PC-3 (cell line): ENCODE measurements around the gene RNF130. TPM values are rescaled to one million over a fixed set of nuclear protein-coding genes. Genes with fewer than 3 reads are reported as not detected.
"Not testable (repeated sequence)": the region's sequence is repeated elsewhere in the genome, so short reads cannot be mapped to it uniquely, and the experiment has no call there.

Experiments used
- ATAC-seq: fragments of 200-7000 bp; cut with Tn5 transposase; 2 replicates; pipeline ENCODE4 v1.9.1; 2020; ENCODE audit warnings: mild to moderate bottlenecking, moderate library complexity
- BruUV-seq: library from RNA; stranded (reverse); fragments of 400-500 nt; replicated peaks from 2 replicates; lab custom pipeline; 2021; lab: Mats Ljungman, UMichigan
- CTCF ChIA-PET: fragments of 300-600 bp; sonication (Branson Sonifier 250); formaldehyde crosslinking; loops from one replicate; lab custom pipeline; 2022; ENCODE audit warnings: antibody characterized with exemption; lab: Charles Lee
- POLR2A ChIA-PET: fragments of 300-600 bp; sonication (Branson Sonifier 250); formaldehyde crosslinking; loops from one replicate; lab custom pipeline; 2022; ENCODE audit warnings: antibody characterized with exemption; ENCODE audit not compliant: unreplicated experiment; lab: Charles Lee
- DNase-seq: peaks from one replicate; pipeline ENCODE4 v3.0.0-alpha.2; 2015
- H2AFZ ChIP-seq: fragments of 300-600 bp; sonication (generic); 2 replicates; pipeline ENCODE4 v1.6.0; 2016; ENCODE audit warnings: antibody characterized with exemption, low read length
- H3F3A ChIP-seq: fragments of 300-600 bp; sonication (generic); one replicate; pipeline ENCODE4 v1.6.0; 2017; ENCODE audit warnings: antibody characterized with exemption, low read length, control low read depth, mild to moderate bottlenecking; ENCODE audit not compliant: unreplicated experiment
- H3K27ac ChIP-seq: fragments of 300-600 bp; sonication (generic); 2 replicates; pipeline ENCODE4 v1.5.1; 2016; ENCODE audit warnings: mild to moderate bottlenecking, low read length
- H3K27me3 ChIP-seq: fragments of 300-600 bp; sonication (generic); 2 replicates; pipeline ENCODE4 v1.6.1; 2016; ENCODE audit warnings: low read length, mixed read lengths
- H3K36me3 ChIP-seq: fragments of 300-600 bp; sonication (generic); 2 replicates; pipeline ENCODE4 v1.6.1; 2016; ENCODE audit warnings: low read depth, mixed run types, low read length, mixed read lengths
- H3K4me1 ChIP-seq: fragments of 300-600 bp; sonication (generic); 2 replicates; pipeline ENCODE4 v1.5.1; 2016; ENCODE audit warnings: low read length; ENCODE audit not compliant: insufficient read depth
- H3K4me2 ChIP-seq: fragments of 300-600 bp; sonication (generic); 2 replicates; pipeline ENCODE4 v1.6.0; 2016; ENCODE audit warnings: low read length
- H3K4me3 ChIP-seq: fragments of 300-600 bp; sonication (generic); 2 replicates; pipeline ENCODE4 v1.5.1; 2016; ENCODE audit warnings: mild to moderate bottlenecking, low read length, mixed read lengths
- H3K79me2 ChIP-seq: fragments of 300-600 bp; sonication (generic); 2 replicates; pipeline ENCODE4 v1.6.1; 2017; ENCODE audit warnings: low read length, mixed read lengths
- H3K9ac ChIP-seq: fragments of 300-600 bp; sonication (generic); 2 replicates; pipeline ENCODE4 v1.6.0; 2016; ENCODE audit warnings: mild to moderate bottlenecking, low read length
- H3K9me2 ChIP-seq: fragments of 300-600 bp; sonication (generic); replicated peaks from 2 replicates; pipeline ENCODE4 v1.6.1; 2016; ENCODE audit warnings: mixed run types, low read length, mixed read lengths
- H3K9me3 ChIP-seq: fragments of 300-600 bp; sonication (generic); 2 replicates; pipeline ENCODE4 v1.6.1; 2016; ENCODE audit warnings: low read length, mixed read lengths
- H4K20me1 ChIP-seq: fragments of 300-600 bp; sonication (generic); 2 replicates; pipeline ENCODE4 v1.6.1; 2016; ENCODE audit warnings: low read length, mixed read lengths
- EZH2 ChIP-seq: fragments of 300-600 bp; sonication (generic); IDR thresholded peaks from one replicate; pipeline ENCODE4 v1.6.1; 2017; ENCODE audit warnings: antibody characterized with exemption, mild to moderate bottlenecking, low read length; ENCODE audit not compliant: unreplicated experiment
- EZH2phosphoT487 ChIP-seq: fragments of 300-600 bp; sonication (generic); IDR thresholded peaks from 2 replicates; pipeline ENCODE4 v1.6.1; 2018; ENCODE audit warnings: mild to moderate bottlenecking, antibody characterized with exemption, low read length, borderline replicate concordance
- intact Hi-C: fragments of 100-400 bp; cut with micrococcal nuclease; formaldehyde crosslinking; loops from 2 replicates; pipeline ENCODE4 v1.9.0; 2023
- total RNA-seq: library from RNA; depleted of rRNA; stranded (reverse); fragments of >200 nt; gene quantifications from 2 replicates; pipeline ENCODE4 v1.2.3, GENCODE V29; 2014
- TF ChIP-seq, protein P1 (sequence below): fragments of 300-600 bp; sonication (generic); conservative IDR thresholded peaks from 2 replicates; pipeline ENCODE4 v1.5.1; 2017; ENCODE audit warnings: antibody characterized with exemption, low read depth, mild to moderate bottlenecking, low read length

Gene RNF130
- total RNA-seq, 1 experiment from 2014 or later: 31.2 TPM

GRCh38 chr5:180001136-180001535, 70.4 kb downstream of the RNF130 start:
- DNase-seq (no peak), ATAC-seq (no peak)
- Histone ChIP-seq H3K9ac (no peak overlapping the region), H3K4me3 (no peak overlapping the region), H3K27ac (no peak overlapping the region), H3F3A (no peaks in the 10 kb centered on the region), H3K27me3 (no peaks in the 10 kb centered on the region), H3K4me2 (no peak overlapping the region), H2AFZ (no peak overlapping the region), H3K36me3 (0 out of 2 replicates have a peak, but pooled peaks cover 3% of the 10 kb centered on the region), H3K9me2 (no peaks in the 10 kb centered on the region), H3K4me1 (no peaks in the 10 kb centered on the region), H3K79me2 (no peaks in the 10 kb centered on the region), H3K9me3 (0 out of 2 replicates have a peak, but pooled peaks cover 5% of the 10 kb centered on the region), H4K20me1 (no peaks in the 10 kb centered on the region)
- TF ChIP-seq EZH2phosphoT487: no peak
- TF ChIP-seq EZH2: no peak
- TF ChIP-seq, protein P1, sequence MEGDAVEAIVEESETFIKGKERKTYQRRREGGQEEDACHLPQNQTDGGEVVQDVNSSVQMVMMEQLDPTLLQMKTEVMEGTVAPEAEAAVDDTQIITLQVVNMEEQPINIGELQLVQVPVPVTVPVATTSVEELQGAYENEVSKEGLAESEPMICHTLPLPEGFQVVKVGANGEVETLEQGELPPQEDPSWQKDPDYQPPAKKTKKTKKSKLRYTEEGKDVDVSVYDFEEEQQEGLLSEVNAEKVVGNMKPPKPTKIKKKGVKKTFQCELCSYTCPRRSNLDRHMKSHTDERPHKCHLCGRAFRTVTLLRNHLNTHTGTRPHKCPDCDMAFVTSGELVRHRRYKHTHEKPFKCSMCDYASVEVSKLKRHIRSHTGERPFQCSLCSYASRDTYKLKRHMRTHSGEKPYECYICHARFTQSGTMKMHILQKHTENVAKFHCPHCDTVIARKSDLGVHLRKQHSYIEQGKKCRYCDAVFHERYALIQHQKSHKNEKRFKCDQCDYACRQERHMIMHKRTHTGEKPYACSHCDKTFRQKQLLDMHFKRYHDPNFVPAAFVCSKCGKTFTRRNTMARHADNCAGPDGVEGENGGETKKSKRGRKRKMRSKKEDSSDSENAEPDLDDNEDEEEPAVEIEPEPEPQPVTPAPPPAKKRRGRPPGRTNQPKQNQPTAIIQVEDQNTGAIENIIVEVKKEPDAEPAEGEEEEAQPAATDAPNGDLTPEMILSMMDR: no peak
- intact Hi-C loops: no loop called here
- no TSS peak for BruUV-seq
- ChIA-PET CTCF (no interaction called here), POLR2A (no interaction called here)

DNA sequence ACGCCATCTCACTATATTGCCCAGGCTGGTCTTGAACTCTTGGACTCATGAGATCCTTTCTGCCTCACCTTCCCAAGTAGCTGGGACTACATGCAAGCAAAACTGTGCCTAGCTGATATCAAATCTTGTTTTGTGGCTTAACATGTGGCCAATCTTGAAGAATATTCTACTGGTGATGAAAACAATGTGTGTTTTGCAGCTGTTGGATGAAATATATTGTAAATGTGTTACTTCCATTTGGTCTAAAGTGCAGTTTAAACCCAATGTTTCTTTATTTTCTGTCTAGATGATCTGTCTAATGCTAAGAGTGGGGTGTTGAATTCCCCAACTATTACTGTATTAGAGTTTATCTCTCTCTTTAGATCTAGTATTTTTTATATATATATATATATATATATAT, 73.1 kb downstream of the RNF130 start:
- intact Hi-C loops: no loop called here
- DNase-seq (no peak), ATAC-seq (no peak)
- H3F3A ChIP-seq: no peaks in the 10 kb centered on the region
- H3K9me2 ChIP-seq: no peaks in the 10 kb centered on the region
- H3K9ac ChIP-seq: no peak overlapping the region
- no peak overlapping the region for H3K4me3 ChIP-seq
- no peaks in the 10 kb centered on the region for H3K4me1 ChIP-seq
- no peak overlapping the region for H3K4me2 ChIP-seq
- no peak overlapping the region for H2AFZ ChIP-seq
- BruUV-seq: no TSS peak
- ChIA-PET POLR2A (no interaction called here), CTCF (no interaction called here)
- H3K9me3 ChIP-seq: 0 out of 2 replicates have a peak, but pooled peaks cover 10% of the 10 kb centered on the region
- H3K27ac ChIP-seq: no peak overlapping the region
- H3K79me2 ChIP-seq: no peaks in the 10 kb centered on the region
- TF ChIP-seq, protein P1: no peak
- TF ChIP-seq EZH2phosphoT487: no peak
- TF ChIP-seq EZH2: no peak
- H4K20me1 ChIP-seq: no peaks in the 10 kb centered on the region
- H3K36me3 ChIP-seq: 0 out of 2 replicates have a peak, but pooled peaks cover 3% of the 10 kb centered on the region
- no peaks in the 10 kb centered on the region for H3K27me3 ChIP-seq

DNA sequence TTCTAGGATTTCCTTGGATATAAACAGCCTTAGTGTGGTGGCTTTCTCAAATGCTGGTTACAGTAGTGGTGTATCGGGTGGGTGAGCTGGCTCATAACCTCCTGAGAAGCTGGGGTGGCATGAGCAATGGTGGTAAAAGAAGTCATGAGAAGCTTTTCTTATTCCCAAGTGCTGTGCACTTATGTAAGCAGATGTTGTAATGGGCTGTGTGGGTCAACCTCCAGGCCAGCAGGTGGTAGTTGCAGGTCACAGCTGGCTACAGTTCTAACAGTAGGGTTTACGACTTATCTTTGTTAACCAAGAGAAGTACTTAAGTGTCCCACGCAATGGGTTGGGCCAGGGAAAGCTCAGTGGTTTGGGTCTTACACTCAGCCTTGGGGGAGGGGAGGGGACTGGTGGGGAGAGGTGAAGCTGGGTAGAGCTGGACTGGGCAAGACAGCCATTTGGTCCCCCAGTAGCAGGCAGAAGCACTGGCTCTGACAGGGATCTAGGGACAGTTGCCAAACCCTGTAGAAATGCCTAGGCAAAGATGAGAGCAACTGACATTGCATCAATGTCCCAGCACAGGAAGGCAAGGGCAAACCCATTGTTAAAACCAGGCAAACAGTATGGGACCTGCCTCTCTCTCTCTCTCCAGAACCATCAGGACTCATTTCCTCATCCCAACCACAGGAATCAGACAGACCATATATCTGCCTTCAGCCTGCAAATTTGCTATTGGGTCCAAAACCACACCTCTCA, 76.8 kb downstream of the RNF130 start:
- H3K4me1 ChIP-seq: no peaks in the 10 kb centered on the region
- no peak overlapping the region for H3K9ac ChIP-seq
- H3K9me3 ChIP-seq: 0 out of 2 replicates have a peak, but pooled peaks cover 10% of the 10 kb centered on the region
- TF ChIP-seq EZH2: no peak
- TF ChIP-seq, protein P1: no peak
- no peak for TF ChIP-seq EZH2phosphoT487
- H3K79me2 ChIP-seq: no peaks in the 10 kb centered on the region
- no TSS peak for BruUV-seq
- H3F3A ChIP-seq: no peaks in the 10 kb centered on the region
- POLR2A ChIA-PET: no interaction called here
- CTCF ChIA-PET: no interaction called here
- H2AFZ ChIP-seq: no peak overlapping the region
- no peak overlapping the region for H3K4me3 ChIP-seq
- H3K27ac ChIP-seq: no peak overlapping the region
- intact Hi-C loops: no loop called here
- no peaks in the 10 kb centered on the region for H3K27me3 ChIP-seq
- no peaks in the 10 kb centered on the region for H4K20me1 ChIP-seq
- ATAC-seq (no peak), DNase-seq (no peak)
- no peak overlapping the region for H3K4me2 ChIP-seq
- 0 out of 2 replicates have a peak, but pooled peaks cover 3% of the 10 kb centered on the region for H3K36me3 ChIP-seq
- H3K9me2 ChIP-seq: no peaks in the 10 kb centered on the region

DNA sequence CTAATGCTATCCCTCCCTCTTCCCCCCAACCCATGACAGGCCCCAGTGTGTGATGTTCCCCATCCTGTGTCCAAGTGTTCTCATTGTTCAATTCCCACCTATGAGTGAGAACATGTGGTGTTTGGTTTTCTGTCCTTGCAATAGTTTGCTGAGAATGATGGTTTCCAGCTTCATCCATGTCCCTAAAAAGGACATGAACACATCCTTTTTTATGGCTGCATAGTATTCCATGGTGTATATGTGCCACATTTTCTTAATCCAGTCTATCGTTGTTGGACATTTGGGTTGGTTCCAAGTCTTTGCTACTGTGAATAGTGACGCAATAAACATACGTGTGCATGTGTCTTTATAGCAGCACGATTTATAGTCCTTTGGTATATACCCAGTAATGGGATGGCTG, 78.7 kb downstream of the RNF130 start:
- intact Hi-C loops, H3F3A ChIP-seq, POLR2A ChIA-PET, H2AFZ ChIP-seq, H3K36me3 ChIP-seq, H3K9me2 ChIP-seq, H3K9ac ChIP-seq, H3K27me3 ChIP-seq, ATAC-seq, CTCF ChIA-PET, H4K20me1 ChIP-seq, H3K4me2 ChIP-seq, H3K4me3 ChIP-seq, BruUV-seq, DNase-seq, H3K79me2 ChIP-seq, H3K4me1 ChIP-seq, H3K27ac ChIP-seq: not testable (repeated sequence)
- 0 out of 2 replicates have a peak, but pooled peaks cover 10% of the 10 kb centered on the region for H3K9me3 ChIP-seq
